H1 (cell line): ENCODE measurements around the gene GBF1. TPM values are rescaled to one million over a fixed set of nuclear protein-coding genes. Genes with fewer than 3 reads are reported as not detected.

Experiments
- CHD1 ChIP-seq: IDR thresholded peaks from 2 replicates; pipeline ENCODE4 v1.6.1; 2012; ENCODE audit warnings: low read depth, low read length, improper control_type of control experiment
- CREB1 ChIP-seq: IDR thresholded peaks from 2 replicates; pipeline ENCODE4 v1.6.1; 2012; ENCODE audit warnings: inconsistent platforms
- JUND ChIP-seq: IDR thresholded peaks from 2 replicates; pipeline ENCODE4 v1.6.1; 2011; ENCODE audit warnings: mild to moderate bottlenecking, improper control_type of control experiment, low read length
- KDM1A ChIP-seq: fragments of 200-600, 300-600 bp; sonication (generic); IDR thresholded peaks from 2 replicates; pipeline ENCODE4 v1.7.1; 2016; ENCODE audit warnings: mild to moderate bottlenecking, low read length, borderline replicate concordance
- KDM4A ChIP-seq: IDR thresholded peaks from one replicate; pipeline ENCODE4 v1.7.1; 2012; ENCODE audit warnings: low read depth, mild to moderate bottlenecking, moderate library complexity, low read length, inconsistent platforms; ENCODE audit not compliant: severe bottlenecking
- RNF2 ChIP-seq: fragments of 200-900, 300-1000 bp; sonication (generic); IDR thresholded peaks from 2 replicates; pipeline ENCODE4 v1.7.1; 2016; ENCODE audit warnings: borderline replicate concordance, low read depth, mild to moderate bottlenecking, antibody characterized with exemption, low read length; ENCODE audit not compliant: poor library complexity, severe bottlenecking; ENCODE audit errors: missing control alignments
- TCF12 ChIP-seq: IDR thresholded peaks from 2 replicates; pipeline ENCODE4 v1.6.1; 2011; ENCODE audit warnings: low read depth, mild to moderate bottlenecking, low read length
- polyA plus RNA-seq, 7 experiments: library from polyadenylated mRNA; depleted of rRNA in 3 of 7; stranded (reverse) in 5 of 7; unstranded in 2 of 7; fragments of >200 nt in 5 of 7; fragments of 200-250 nt in 2 of 7; gene quantifications; 1 replicate in 5 of 7; 2 replicates in 1 of 7; 4 replicates in 1 of 7; pipeline versions ENCODE4 v1.2.1 to v1.2.3, GENCODE V29; 2011 to 2013; ENCODE audit warnings: missing spikeins in 2 of 7, mixed read lengths in 2 of 7
- total RNA-seq: library from RNA; stranded (reverse); fragmentation: NEBNext Ultra II Directional; extraction: Animal tissue kit (Norgen Biotek cat#: 25700); gene quantifications from 2 replicates; pipeline ENCODE4 v1.2.1, GENCODE V29; 2021

The GBF1 gene
- total and polyA plus RNA-seq, 2 of the 8 experiments (the other 6 are each of a cell fraction or from before 2014, with no cell fraction given) = 11.0 to 25.5 TPM

DNA sequence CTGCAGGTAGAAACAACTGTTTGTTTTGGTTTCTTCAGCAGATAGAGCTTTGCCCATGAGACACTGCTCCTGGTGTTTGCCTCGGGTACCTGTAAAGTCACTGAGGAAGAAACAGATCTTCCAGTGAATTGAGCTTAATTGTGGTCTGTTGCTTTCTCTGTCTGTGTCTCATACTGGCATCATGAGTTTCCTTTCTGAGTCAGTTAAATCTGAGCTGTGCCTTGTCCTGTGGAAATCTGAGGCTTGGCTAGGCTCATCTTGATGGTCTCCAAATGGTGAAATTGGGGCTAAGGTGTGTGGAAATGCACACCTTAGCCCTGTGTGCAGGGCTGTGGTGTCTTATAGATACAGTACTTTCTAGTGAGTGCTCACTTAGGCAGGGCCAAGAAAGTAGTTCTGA lies 67.4 kb downstream of the GBF1 start (continued):
- no peak for TF ChIP-seq TCF12
- TF ChIP-seq RNF2 = no peak
- TF ChIP-seq KDM1A = no peak
- TF ChIP-seq JUND = no peak
- TF ChIP-seq KDM4A = no peak
- TF ChIP-seq CREB1 = no peak
- TF ChIP-seq CHD1 = no peak
